CD4-positive, alpha-beta T cell (primary cell): ENCODE data around the gene ITFG2. TPM values are rescaled to one million over a fixed set of nuclear protein-coding genes. Genes with fewer than 3 reads are reported as not detected.

Experiments used
- ATAC-seq: fragments of 200-7000 bp; cut with Tn5 transposase; one replicate; pipeline ENCODE4 v1.10.0; 2022; ENCODE audit warnings: mild to moderate bottlenecking; ENCODE audit not compliant: poor library complexity
- CTCF ChIA-PET: fragments of 350-600 bp; sonication (Branson Sonifier 250); formaldehyde crosslinking; loops from one replicate; lab custom pipeline; 2021; ENCODE audit warnings: antibody characterized with exemption, inconsistent platforms; lab: Charles Lee
- POLR2A ChIA-PET: fragments of 350-600 bp; sonication (Branson Sonifier 250); formaldehyde crosslinking; loops from one replicate; lab custom pipeline; 2021; ENCODE audit warnings: antibody characterized with exemption, inconsistent platforms; lab: Charles Lee
- DNase-seq, 14 experiments: peaks; one replicate each; pipeline ENCODE4 v3.0.0-alpha.2; 2013 to 2020; ENCODE audit warnings: mixed read lengths in 2 of 14
- H3K27ac ChIP-seq, 2 donors: one replicate each; pipeline versions ENCODE4 v1.5.1 to v1.7.0; 2013; ENCODE audit warnings: low read length in 2 of 2, low read depth in 1 of 2, mild to moderate bottlenecking in 1 of 2
- H3K27me3 ChIP-seq, 2 experiments: 1 replicate in 1 of 2; 2 replicates in 1 of 2; pipeline versions ENCODE4 v1.6.1 to v1.7.0; 2013; ENCODE audit warnings: low read length in 2 of 2, control low read depth in 1 of 2, mild to moderate bottlenecking in 1 of 2, moderate library complexity in 1 of 2; ENCODE audit not compliant: insufficient read depth in 2 of 2, control insufficient read depth in 1 of 2
- H3K36me3 ChIP-seq: one replicate; pipeline ENCODE4 v1.6.1; 2013; ENCODE audit warnings: low read length, control low read depth; ENCODE audit not compliant: insufficient read depth
- H3K4me1 ChIP-seq: one replicate; pipeline ENCODE4 v1.6.1; 2013; ENCODE audit warnings: low read length, control low read depth; ENCODE audit not compliant: insufficient read depth
- H3K4me3 ChIP-seq: one replicate; pipeline ENCODE4 v1.5.1; 2013; ENCODE audit warnings: mild to moderate bottlenecking, low read length, moderate library complexity
- H3K9me3 ChIP-seq, 2 experiments: 1 replicate in 1 of 2; 2 replicates in 1 of 2; pipeline versions ENCODE4 v1.6.1 to v1.7.0; 2013; ENCODE audit warnings: low read length in 2 of 2, mild to moderate bottlenecking in 2 of 2, control low read depth in 1 of 2, moderate library complexity in 1 of 2; ENCODE audit not compliant: control insufficient read depth in 1 of 2, insufficient read depth in 1 of 2
- H3K27ac Mint-ChIP-seq: one replicate; pipeline ENCODE4 v1.8.0; 2020; ENCODE audit warnings: mixed read lengths
- H3K27me3 Mint-ChIP-seq: one replicate; pipeline ENCODE4 v1.8.0; 2021; ENCODE audit warnings: mixed read lengths
- H3K36me3 Mint-ChIP-seq: one replicate; pipeline ENCODE4 v1.8.0; 2021; ENCODE audit warnings: low read depth, mixed read lengths
- H3K4me1 Mint-ChIP-seq: one replicate; pipeline ENCODE4 v1.8.0; 2021; ENCODE audit warnings: low read depth, mixed read lengths
- H3K4me3 Mint-ChIP-seq: one replicate; pipeline ENCODE4 v1.8.0; 2020; ENCODE audit warnings: mild to moderate bottlenecking, mixed read lengths
- H3K9me3 Mint-ChIP-seq: one replicate; pipeline ENCODE4 v1.8.0; 2020; ENCODE audit warnings: mixed read lengths
- intact Hi-C, 2 experiments: fragments of 100-400 bp; cut with DNase I in 1 of 2; cut with micrococcal nuclease in 1 of 2; formaldehyde crosslinking; loops; one replicate each; pipeline versions ENCODE4 v1.15.1 to v1.9.0; 2023 to 2025; cut with DNase I, micrococcal nuclease
- total RNA-seq, 174 experiments: library from RNA in 2 of 174; stranded (reverse) in 2 of 174; gene quantifications; one replicate each; pipeline ENCODE4 v1.2.3 and lab custom pipeline; 2021 to 2026
- TF ChIP-seq, protein P1 (sequence below): fragments of 200-600 bp; IDR thresholded peaks from one replicate; pipeline ENCODE4 v1.8.0; 2022; ENCODE audit warnings: antibody characterized with exemption, mild to moderate bottlenecking

Gene ITFG2
- total RNA-seq, 2 experiments from 2014 or later = 61.3 to 68.5 TPM

GRCh38 chr12:2857021-2857431 is 44.6 kb downstream of the ITFG2 start, which contains the start of gene TEX52:
Gene TEX52 (minus strand): TSS chr12:2857039. CDS start chr12:2857026, 13 bp downstream.
- intact Hi-C loops = loop anchor here in 1 of 2 experiments (10.0 kb wide), 1 partner anchor 418 kb away; no protein-coding TSS in a partner anchor
- ATAC-seq = no peak
- POLR2A ChIA-PET = no interaction called here

GRCh38 chr12:2857576-2857975 is 45.1 kb downstream of the ITFG2 start:
- Mint-ChIP-seq H3K27me3 (no peaks in the 10 kb centered on the region), H3K27ac (no peak overlapping the region), H3K4me3 (no peak overlapping the region), H3K4me1 (no peaks in the 10 kb centered on the region), H3K36me3 (peaks cover 15% of the 10 kb centered on the region), H3K9me3 (no peaks in the 10 kb centered on the region)
- ChIA-PET POLR2A (interaction anchor here (0.6 kb wide), 1 partner anchor 10 kb away, joined by 3 read pairs; no protein-coding TSS in a partner anchor), CTCF (no interaction called here)
- Histone ChIP-seq H3K27ac (no peak overlapping the region), H3K4me3 (no peak overlapping the region), H3K36me3 (peaks cover 23% of the 10 kb centered on the region), H3K9me3 (no peaks in the 10 kb centered on the region), H3K27me3 (no peaks in the 10 kb centered on the region), H3K4me1 (peaks cover 2% of the 10 kb centered on the region)
- ATAC-seq = no peak
- intact Hi-C loops = loop anchor here in 1 of 2 experiments (10.0 kb wide), 1 partner anchor 417 kb away; no protein-coding TSS in a partner anchor
- TF ChIP-seq, protein P1, sequence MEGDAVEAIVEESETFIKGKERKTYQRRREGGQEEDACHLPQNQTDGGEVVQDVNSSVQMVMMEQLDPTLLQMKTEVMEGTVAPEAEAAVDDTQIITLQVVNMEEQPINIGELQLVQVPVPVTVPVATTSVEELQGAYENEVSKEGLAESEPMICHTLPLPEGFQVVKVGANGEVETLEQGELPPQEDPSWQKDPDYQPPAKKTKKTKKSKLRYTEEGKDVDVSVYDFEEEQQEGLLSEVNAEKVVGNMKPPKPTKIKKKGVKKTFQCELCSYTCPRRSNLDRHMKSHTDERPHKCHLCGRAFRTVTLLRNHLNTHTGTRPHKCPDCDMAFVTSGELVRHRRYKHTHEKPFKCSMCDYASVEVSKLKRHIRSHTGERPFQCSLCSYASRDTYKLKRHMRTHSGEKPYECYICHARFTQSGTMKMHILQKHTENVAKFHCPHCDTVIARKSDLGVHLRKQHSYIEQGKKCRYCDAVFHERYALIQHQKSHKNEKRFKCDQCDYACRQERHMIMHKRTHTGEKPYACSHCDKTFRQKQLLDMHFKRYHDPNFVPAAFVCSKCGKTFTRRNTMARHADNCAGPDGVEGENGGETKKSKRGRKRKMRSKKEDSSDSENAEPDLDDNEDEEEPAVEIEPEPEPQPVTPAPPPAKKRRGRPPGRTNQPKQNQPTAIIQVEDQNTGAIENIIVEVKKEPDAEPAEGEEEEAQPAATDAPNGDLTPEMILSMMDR = no peak
- no peak for DNase-seq

More at GRCh38 chr12:2857021-2857431, 44.6 kb downstream of the ITFG2 start, which contains the start of gene TEX52:
- Histone ChIP-seq H3K36me3 (peaks cover 23% of the 10 kb centered on the region), H3K4me3 (no peak within 1 kb of the TSS), H3K27me3 (no peaks in the 10 kb centered on the region), H3K4me1 (peaks cover 2% of the 10 kb centered on the region), H3K9me3 (no peaks in the 10 kb centered on the region), H3K27ac (no peak within 1 kb of the TSS)
- Mint-ChIP-seq H3K36me3 (peaks cover 15% of the 10 kb centered on the region), H3K4me1 (no peaks in the 10 kb centered on the region), H3K27ac (no peak within 1 kb of the TSS), H3K4me3 (no peak within 1 kb of the TSS), H3K9me3 (no peaks in the 10 kb centered on the region), H3K27me3 (no peaks in the 10 kb centered on the region)
- TF ChIP-seq, protein P1 = no peak
- DNase-seq = no peak
- CTCF ChIA-PET = no interaction called here

GRCh38 chr12:2858334-2858733 is 45.9 kb downstream of the ITFG2 start:
- Histone ChIP-seq H3K4me3 (no peak overlapping the region), H3K27ac (no peak overlapping the region), H3K27me3 (no peaks in the 10 kb centered on the region), H3K9me3 (no peaks in the 10 kb centered on the region), H3K36me3 (peaks cover 23% of the 10 kb centered on the region), H3K4me1 (peaks cover 2% of the 10 kb centered on the region)
- H3K4me1 Mint-ChIP-seq = no peaks in the 10 kb centered on the region
- H3K27ac Mint-ChIP-seq = no peak overlapping the region
- ChIA-PET POLR2A (no interaction called here), CTCF (no interaction called here)
- DNase-seq (no peak), ATAC-seq (no peak)
- H3K9me3 Mint-ChIP-seq = no peaks in the 10 kb centered on the region
- H3K27me3 Mint-ChIP-seq = no peaks in the 10 kb centered on the region
- peaks cover 15% of the 10 kb centered on the region for H3K36me3 Mint-ChIP-seq
- intact Hi-C loops = loop anchor here in 1 of 2 experiments (10.0 kb wide), 1 partner anchor 416 kb away; no protein-coding TSS in a partner anchor
- no peak overlapping the region for H3K4me3 Mint-ChIP-seq
- TF ChIP-seq, protein P1 = no peak
